HG02884 (cell line): ENCODE results near the gene MBD5.
"Not testable (repeated sequence)": the region's sequence is repeated elsewhere in the genome, so short reads cannot be mapped to it uniquely, and the experiment has no call there.

ENCODE experiments used
- ATAC-seq: cut with Tn5 transposase; IDR thresholded peaks from one replicate; pipeline ENCODE4 v1.9.1; 2021; ENCODE audit warnings: mild to moderate bottlenecking, moderate library complexity; ENCODE audit not compliant: unreplicated experiment

The MBD5 gene

GRCh38 chr2:148021059-148021861 is at the start of gene MBD5:
TSS of gene MBD5 (plus strand) at chr2:148021091.
- peak; percentile 30 for ATAC-seq

DNA sequence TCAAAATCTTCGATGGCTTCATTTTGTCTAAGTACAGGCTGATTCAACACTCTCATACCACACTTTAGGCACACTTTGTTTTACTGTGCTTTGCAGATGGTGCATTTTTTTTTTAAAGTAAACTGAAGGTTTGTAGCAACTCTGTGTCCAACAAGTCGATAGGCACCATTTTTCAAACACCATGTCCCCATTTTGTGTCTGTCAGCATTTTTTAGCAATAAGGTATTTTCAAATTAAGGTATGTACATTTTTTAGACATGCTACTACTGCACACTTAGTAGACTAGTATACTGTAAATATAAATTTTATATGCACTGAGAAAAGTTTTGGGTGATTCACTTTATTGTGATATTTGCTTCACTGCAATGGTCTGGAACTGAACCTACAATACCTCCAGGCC is 44.8 kb upstream of the MBD5 start:
- no peak for ATAC-seq

DNA sequence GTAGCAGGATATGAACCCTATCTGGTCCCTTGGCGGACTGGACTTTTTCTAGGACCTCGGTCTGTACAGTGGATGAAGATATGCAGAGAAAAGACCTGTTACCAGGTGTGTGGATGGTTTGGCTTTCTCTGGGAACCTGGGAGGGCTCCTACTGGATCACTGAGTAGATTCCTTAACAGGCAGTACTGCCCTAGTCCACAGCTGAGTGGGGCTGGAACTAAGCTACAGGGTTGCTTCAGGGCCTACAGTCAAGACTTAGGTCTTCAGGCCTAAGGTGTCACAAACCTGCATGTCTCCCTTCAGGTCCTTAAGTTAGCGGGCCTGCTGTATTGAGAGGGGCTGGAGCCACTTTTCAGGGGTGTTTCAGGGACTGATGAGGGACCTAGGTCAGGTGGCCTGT is 43.2 kb upstream of the MBD5 start:
- ATAC-seq: no peak

GRCh38 chr2:147980940-147981528 is 39.9 kb upstream of the MBD5 start:
- no peak for ATAC-seq

- ATAC-seq: no peak
These were observed 31.8 kb upstream of the MBD5 start for GRCh38 chr2:147989102-147989501.

DNA sequence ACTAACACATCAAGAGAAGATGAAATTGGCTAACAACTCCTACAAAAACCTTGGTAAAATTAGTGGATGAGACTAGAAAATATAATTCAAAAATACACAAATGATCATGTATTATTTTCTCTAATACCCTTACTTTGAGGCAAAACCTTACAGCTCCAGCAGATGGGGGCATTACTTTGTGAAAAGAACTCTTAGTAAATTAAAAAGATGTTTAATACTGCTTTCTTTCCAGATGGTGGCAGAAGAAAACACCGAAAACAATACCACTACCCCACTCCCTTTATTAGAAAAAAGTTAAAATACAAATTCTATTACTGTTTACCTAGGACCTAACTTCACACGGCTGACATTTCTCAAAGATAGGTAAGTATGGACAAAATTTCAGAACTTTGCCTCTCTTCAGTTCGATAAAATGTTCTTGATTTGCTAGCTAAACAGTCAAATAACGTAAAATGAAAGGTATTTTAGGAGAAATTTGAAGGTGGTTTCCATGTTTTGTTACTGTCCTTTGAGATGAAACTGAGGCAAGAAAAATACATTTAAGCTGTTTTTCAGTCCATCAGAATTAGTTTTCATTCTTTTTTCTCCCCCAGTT is 31.0 kb upstream of the MBD5 start:
- no peak for ATAC-seq

GRCh38 chr2:147994965-147995364 is 25.9 kb upstream of the MBD5 start:
- ATAC-seq: not testable (repeated sequence)

DNA sequence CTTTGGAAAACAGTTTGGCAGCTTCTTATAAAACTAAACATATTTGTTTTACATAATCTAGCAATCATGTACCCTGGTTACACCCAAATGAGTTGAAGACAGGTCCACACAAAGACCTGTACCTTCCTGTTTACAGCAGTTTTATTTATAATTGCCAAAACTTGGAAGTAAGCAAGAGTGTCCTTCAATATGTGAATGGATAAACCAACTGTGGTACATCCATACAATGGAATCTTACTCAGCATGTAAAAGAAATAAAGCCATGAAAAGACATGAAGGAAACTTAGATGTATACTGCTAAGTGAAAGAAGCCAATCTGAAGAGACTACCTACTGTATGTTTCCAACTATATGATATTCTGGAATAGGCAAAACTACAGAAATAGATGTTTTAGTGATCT is 24.1 kb upstream of the MBD5 start:
- no peak for ATAC-seq

DNA sequence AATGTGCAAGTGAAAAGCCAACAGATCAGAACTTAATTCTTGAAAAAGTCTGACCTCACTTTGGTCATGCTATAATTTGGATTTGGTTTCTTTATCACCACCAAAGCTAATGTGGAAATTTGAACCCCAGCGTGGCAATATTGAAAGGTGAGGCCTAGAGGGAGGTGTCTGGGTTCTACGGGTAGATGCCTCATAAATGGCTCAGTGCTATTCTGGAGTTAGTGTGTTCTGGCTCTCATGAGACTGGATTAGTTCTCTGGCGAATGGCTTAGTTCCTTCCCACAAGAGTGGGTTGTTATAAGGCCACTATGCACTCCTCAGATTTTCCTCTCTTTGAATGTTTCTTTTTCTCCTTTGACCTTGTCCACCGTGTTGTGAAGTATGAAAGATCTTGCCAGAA is 22.7 kb upstream of the MBD5 start:
- no peak for ATAC-seq

DNA sequence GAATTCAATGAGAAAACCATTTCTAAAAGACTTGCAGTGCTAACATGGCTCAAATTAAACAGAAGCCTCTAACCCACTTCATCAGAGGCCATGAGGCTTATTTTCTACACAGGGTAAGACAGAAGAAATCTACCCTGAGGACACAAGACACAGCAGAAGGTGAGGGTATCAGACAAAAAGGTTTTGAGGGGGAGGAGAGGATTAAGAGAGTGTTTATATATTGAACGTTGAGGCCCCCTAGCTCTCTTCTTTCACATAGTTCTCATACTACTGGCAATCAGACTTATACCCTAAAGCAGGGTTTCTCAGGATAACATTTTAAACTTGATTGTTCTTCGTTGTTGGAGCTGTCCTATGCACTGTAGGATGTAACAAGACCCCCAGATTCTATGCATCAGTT is 21.8 kb upstream of the MBD5 start:
- no peak for ATAC-seq

DNA sequence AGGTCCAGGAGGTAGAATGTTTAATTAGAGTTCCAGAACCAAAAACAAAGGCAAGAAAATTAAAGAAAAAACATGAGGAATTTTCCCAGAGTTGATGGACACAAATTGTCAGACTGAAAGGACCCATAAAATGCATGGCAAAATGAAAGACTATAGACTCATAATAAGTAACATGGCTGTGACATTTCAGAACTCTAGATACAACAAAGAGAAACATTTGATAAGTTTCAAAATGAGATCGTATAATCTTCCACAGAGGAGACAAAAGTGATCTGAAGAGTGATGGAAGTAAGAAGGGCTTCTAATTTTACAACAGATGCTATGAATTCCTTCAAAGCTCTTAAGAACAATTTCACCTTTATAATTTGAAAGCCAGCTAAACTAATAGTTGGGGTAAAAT is 20.8 kb upstream of the MBD5 start:
- ATAC-seq: no peak

DNA sequence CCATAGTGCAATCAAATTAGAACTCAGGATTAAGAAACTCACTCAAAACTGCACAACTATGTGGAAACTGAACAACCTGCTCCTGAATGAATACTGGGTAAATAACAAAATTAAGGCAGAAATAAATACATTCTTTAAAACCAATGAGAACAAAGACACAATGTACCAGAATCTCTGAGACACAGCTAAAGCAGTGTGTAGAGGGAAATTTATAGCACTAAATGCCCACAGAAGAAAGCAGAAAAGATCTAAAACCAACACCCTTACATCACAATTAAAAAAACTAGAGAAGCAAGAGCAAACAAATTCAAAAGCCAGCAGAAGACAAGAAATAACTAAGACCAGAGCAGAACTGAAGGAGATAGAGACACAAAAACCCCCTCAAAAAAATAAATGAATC is 18.5 kb upstream of the MBD5 start:
- not testable (repeated sequence) for ATAC-seq

DNA sequence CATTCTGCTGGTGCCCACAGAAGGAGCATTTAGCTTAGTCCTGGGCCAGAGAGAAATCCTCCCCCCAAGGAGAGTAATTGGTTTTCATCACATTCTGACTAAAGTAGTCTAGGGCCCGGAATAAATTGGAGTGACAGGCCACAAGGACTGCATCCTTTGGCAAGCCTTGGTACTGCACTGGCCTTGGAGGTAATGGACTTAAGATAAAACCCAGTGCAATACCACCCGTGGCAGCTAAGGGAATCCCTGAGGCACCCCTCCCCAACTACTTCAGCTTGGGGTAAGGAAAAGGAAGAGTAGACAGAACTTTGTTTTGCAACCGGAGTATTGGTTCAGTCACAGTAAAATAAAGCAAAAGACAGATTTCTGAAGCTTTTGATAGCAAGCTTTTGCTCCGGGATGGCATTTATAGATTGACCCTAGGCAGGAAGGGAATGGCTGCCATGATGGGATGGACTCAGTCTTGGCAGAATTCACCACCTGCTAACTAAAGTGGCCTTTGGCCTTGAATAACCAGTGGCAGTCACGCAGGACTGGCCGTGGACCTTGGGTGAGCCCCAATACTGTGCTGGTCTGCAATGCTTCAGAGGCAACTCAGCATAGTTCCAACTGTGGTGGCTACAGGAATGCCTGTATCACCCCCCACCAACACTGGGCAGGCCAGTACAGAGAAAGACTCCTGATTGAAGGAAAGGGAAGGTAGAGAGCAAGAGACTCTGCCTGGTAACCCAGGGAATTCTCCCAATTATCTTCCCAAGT is 14.5 kb upstream of the MBD5 start:
- no peak for ATAC-seq

DNA sequence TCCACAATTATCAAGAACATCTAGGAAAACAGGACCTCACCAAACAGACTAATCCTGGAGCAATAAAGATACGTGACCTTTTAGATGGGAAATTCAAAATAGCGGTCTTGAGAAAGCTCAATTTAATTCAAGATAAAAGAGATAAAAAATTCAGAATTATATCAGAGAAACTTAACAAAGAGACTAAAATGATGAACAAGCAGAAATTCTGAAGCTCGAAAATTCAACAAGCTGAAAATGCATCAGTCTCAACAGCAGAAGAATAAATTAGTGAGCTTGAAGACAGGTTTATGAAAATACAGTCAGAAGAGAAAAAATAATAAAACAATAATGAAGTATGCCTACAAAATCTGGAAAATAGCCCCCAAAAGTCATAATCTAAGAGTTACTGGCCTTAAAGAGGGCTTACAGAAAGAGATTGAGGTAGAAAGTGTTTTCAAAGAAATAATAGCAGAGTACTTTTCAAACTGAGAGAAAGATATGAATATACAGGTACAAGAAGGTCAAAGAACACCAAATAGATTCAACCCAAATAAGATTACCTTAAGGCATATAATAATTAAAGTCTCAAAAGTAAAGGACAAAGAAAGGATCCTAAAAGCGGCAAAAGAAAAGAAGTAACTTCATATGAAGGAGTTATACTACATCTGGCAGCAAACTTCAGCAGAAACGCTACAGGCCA is 13.5 kb upstream of the MBD5 start:
- no peak for ATAC-seq

GRCh38 chr2:148008411-148008810 is 12.5 kb upstream of the MBD5 start:
- not testable (repeated sequence) for ATAC-seq

- ATAC-seq: no peak
These were observed 7.0 kb upstream of the MBD5 start for GRCh38 chr2:148013876-148014275.

DNA sequence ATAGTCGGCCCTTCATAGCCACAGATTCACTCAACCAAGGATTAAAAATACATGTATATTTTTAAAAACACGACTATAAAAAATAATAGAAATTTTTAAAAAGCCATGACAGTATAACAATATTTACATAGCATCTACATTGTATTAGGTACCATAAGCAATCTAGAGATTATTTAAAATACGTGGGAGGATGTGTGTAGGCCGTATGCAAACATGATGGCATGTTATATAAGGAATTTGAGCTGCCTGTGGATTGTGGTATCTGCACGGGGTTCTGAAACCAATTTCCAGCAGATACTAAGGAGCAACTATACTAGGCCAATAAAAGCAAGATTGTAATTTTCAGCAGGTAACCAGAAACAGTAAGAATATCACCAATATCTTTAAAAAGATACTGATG is 6.3 kb upstream of the MBD5 start:
- ATAC-seq: no peak

DNA sequence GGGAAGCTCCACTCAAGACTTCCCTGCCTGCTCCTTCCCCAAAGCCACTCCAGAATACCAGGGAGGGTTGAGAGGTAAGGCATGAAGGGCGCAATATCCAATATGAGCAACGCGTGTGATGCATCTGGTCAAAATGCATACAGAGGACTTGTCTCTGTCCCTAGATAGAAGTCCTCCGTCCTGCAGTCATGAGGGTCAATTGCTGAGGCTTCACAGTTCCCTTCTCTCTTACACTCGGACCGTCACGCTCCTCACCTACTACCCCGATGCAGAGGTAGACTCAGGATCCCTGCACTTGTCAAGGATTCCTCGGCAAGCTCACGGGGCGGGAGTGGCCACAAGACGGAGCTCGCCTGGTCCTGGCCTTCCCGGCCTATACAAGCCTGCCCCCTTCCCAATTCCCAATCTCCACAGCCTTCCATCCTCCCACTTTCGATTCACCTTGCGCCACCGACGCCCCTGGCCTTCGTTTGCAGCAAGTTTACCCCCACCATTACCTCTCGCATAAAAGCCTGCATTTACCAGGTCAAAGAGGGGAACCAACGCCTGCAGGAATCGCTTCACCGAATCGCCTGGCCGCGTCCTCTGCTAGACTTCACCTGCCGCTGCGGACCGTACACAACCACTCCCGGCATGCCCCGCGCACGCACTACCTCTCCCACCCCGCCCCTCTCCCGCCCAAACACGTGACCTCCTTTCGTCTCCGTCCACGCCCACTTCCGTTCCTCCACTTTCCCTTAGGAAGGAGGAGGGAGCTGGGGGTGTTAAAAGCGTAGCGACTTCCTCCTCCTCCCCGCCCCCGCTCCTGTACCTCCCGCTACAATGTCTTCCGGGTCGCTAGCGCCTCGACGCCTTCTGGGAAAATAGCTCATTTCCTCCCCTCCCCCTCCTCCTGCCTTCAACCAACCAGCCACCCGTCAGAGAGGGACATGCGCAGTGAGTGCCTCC is 506 bp upstream of the MBD5 start, which contains the start of gene ORC4:
Gene ORC4 (minus strand): TSS at position 627 of the 948 bp plus-strand sequence. CDS start 44,779 bp downstream, outside the sequence.
- ATAC-seq: peak; percentile 71

GRCh38 chr2:148021886-148022285 is 995 bp downstream of the MBD5 start:
- no peak for ATAC-seq

GRCh38 chr2:148022351-148022750 is 1.5 kb downstream of the MBD5 start:
- ATAC-seq: no peak
